Measurements from ENCODE around the gene GRPEL1. TPM values are rescaled to one million over a fixed set of nuclear protein-coding genes. Genes with fewer than 3 reads are reported as not detected.

Gene GRPEL1
- total and polyA plus RNA-seq, 2 of the 8 experiments (the other 6 are each of a cell fraction or from before 2014, with no cell fraction given), result 13.5 to 39.9 TPM

- no peak overlapping the region for H4K8ac ChIP-seq (ENCODE audit: extremely low read depth, insufficient read depth, low read length)
- H3K14ac ChIP-seq (ENCODE audit: insufficient read length), result no peak overlapping the region
- no peak overlapping the region for H3K9ac ChIP-seq (replicated peaks in 1 of 4; ENCODE audit: extremely low read depth in 1 of 4, low read depth in 3 of 4, low read length in 3 of 4)
- no peak overlapping the region for H2AK5ac ChIP-seq (ENCODE audit: low read depth, low read length)
- no peak overlapping the region for H2BK15ac ChIP-seq (ENCODE audit: low read length)
- H4K20me1 ChIP-seq (replicated peaks in 1 of 2; ENCODE audit: control insufficient read depth in 1 of 2, insufficient read depth in 2 of 2, low read length in 2 of 2), result no peaks in the 10 kb centered on the region
- H3K9me3 ChIP-seq (ENCODE audit: insufficient read depth in 2 of 2, low read depth in 1 of 2, low read length in 1 of 2), result no peaks in the 10 kb centered on the region
- no peak overlapping the region for H3K23ac ChIP-seq (ENCODE audit: insufficient read length)
- H3K18ac ChIP-seq (ENCODE audit: extremely low read depth, low read length), result no peak overlapping the region
- H3K4me3 ChIP-seq (ENCODE audit: extremely low read depth in 1 of 4, insufficient read depth in 2 of 4, low read depth in 3 of 4, low read length in 4 of 4), result no peak overlapping the region
- DNase-seq (ENCODE audit: low read depth in 1 of 2, low spot score in 2 of 2) (no peak), FAIRE-seq (no peak)
- H3K56ac ChIP-seq (replicated peaks; ENCODE audit: insufficient read length, low read depth, low read length), result no peak overlapping the region
- H2BK20ac ChIP-seq (ENCODE audit: low read length), result no peak overlapping the region
- H3K4me2 ChIP-seq (ENCODE audit: insufficient read depth in 1 of 2, low read depth in 2 of 2, low read length in 2 of 2), result no peak overlapping the region
- H3K27ac ChIP-seq (ENCODE audit: low read depth, low read length), result no peak overlapping the region
- no peak overlapping the region for H2AFZ ChIP-seq (ENCODE audit: low read length)
- H4K5ac ChIP-seq (ENCODE audit: insufficient read length, low read depth, low read length), result no peak overlapping the region
- peaks cover 0 to under 1% (median 0%) of the 10 kb centered on the region in 4 experiments; a peak in 3 of 7 replicates for H3K27me3 ChIP-seq (replicated peaks in 1 of 4; ENCODE audit: control insufficient read depth in 3 of 4, extremely low read depth in 1 of 4, insufficient read depth in 3 of 4, low read length in 3 of 4)
- H3K4me1 ChIP-seq (replicated peaks in 1 of 4; ENCODE audit: control insufficient read depth in 3 of 4, insufficient read depth in 4 of 4, low read length in 3 of 4), result 0 out of 7 replicates have a peak, but pooled peaks cover 0 to 2% (median 0%) of the 10 kb centered on the region in 4 experiments
- H2BK120ac ChIP-seq (replicated peaks; ENCODE audit: low read depth, low read length), result no peak overlapping the region
- H2BK12ac ChIP-seq (ENCODE audit: low read depth, low read length), result no peak overlapping the region
- POLR2A ChIA-PET (ENCODE audit: partially characterized antibody), result interaction anchor here (0.7 kb wide), 1 partner anchor 433 kb away, joined by 3 read pairs; no protein-coding TSS in a partner anchor
- no peak overlapping the region for H4K91ac ChIP-seq (replicated peaks; ENCODE audit: insufficient read length, low read length)
- no peak overlapping the region for H3K4ac ChIP-seq (replicated peaks; ENCODE audit: insufficient read length, low read depth, low read length)
- H3K79me1 ChIP-seq (ENCODE audit: low read depth, low read length), result no peaks in the 10 kb centered on the region
- no peaks in the 10 kb centered on the region for H3K23me2 ChIP-seq (ENCODE audit: low read depth, low read length)
- H3K79me2 ChIP-seq (ENCODE audit: control insufficient read depth in 1 of 2, insufficient read depth in 2 of 2, low read length in 2 of 2), result no peaks in the 10 kb centered on the region
- no peaks in the 10 kb centered on the region for H3K36me3 ChIP-seq (ENCODE audit: control insufficient read depth in 2 of 4, insufficient read depth in 4 of 4, low read length in 3 of 4)
- WGBS, 2 experiments (ENCODE audit: extremely low coverage in 1 of 2, insufficient coverage in 1 of 2, insufficient read length in 1 of 2, insufficient replicate concordance in 2 of 2, low coverage in 1 of 2, low lambda C conversion rate in 2 of 2, missing lambda C conversion rate in 1 of 2), result 84% methylated on average over 25 of the region's 25 CpGs; no CpG with 5 or more reads in 1 of the 2 experiments
- no peak overlapping the region for H2BK5ac ChIP-seq (ENCODE audit: low read depth, low read length)
- CTCF ChIA-PET (ENCODE audit: partially characterized antibody), result interaction anchor here (1.1 kb wide), 1 partner anchor 166 kb away, joined by 3 read pairs; no protein-coding TSS in a partner anchor
- no peak for TF ChIP-seq MAX (IDR thresholded peaks at IDR 0.05)
- TF ChIP-seq MAFK (IDR thresholded peaks at IDR 0.05; ENCODE audit: low read depth, low read length), result no peak
- no peak for TF ChIP-seq CBX8 (IDR thresholded peaks at IDR 0.05; ENCODE audit: borderline replicate concordance, low read depth, low read length)
- TF ChIP-seq CBX5 (IDR thresholded peaks at IDR 0.05; ENCODE audit: low read depth, low read length), result no peak
- TF ChIP-seq YY1 (IDR thresholded peaks at IDR 0.05; ENCODE audit: low read depth, low read length), result no peak
- no peak for TF ChIP-seq EGR1 (IDR thresholded peaks at IDR 0.05; ENCODE audit: borderline replicate concordance, low read depth, low read length)
- no peak for TF ChIP-seq TAF7 (optimal IDR thresholded peaks at IDR 0.05; ENCODE audit: borderline replicate concordance, low read depth, low read length)
- no peak for TF ChIP-seq CHD2 (IDR thresholded peaks at IDR 0.05; ENCODE audit: low read length)
- no peak for TF ChIP-seq POU5F1 (IDR thresholded peaks at IDR 0.05; ENCODE audit: low read depth, low read length)
- no peak for TF ChIP-seq ATF2 (IDR thresholded peaks at IDR 0.05; ENCODE audit: low read length)
- TF ChIP-seq BACH1 (IDR thresholded peaks at IDR 0.05; ENCODE audit: low read length), result no peak
Measured at GRCh38 chr4:7075962-7076695, 8.3 kb upstream of the GRPEL1 start.
